ENCODE measurements around the gene CUBN. TPM values are rescaled to one million over a fixed set of nuclear protein-coding genes. Genes with fewer than 3 reads are reported as not detected.
"Not testable (repeated sequence)": the region's sequence is repeated elsewhere in the genome, so short reads cannot be mapped to it uniquely, and the experiment has no call there.

The CUBN gene
- total RNA-seq, 2 experiments from 2014 or later: 3.2 to 3.7 TPM

- POLR2A ChIA-PET: no interaction called here
- ATAC-seq (ENCODE audit: low read depth): no peak
- no peaks in the 10 kb centered on the region for H3K27me3 Mint-ChIP-seq
These were observed 1.4 kb downstream of the CUBN start for GRCh38 chr10:17128261-17128660.

GRCh38 chr10:17126327-17126726 lies 3.3 kb downstream of the CUBN start:
- Mint-ChIP-seq H3K4me3 (no peak overlapping the region), H3K27me3 (no peaks in the 10 kb centered on the region), H3K4me1 (peaks cover 17% of the 10 kb centered on the region), H3K9me3 (no peaks in the 10 kb centered on the region), H3K36me3 (peaks cover 5% of the 10 kb centered on the region), H3K27ac (no peak overlapping the region)
- DNase-seq (no peak), ATAC-seq (ENCODE audit: low read depth) (peak; percentile 65)
- POLR2A ChIA-PET: interaction anchor here (1.2 kb wide), 1 partner anchor 104 kb away, joined by 5 read pairs; no protein-coding TSS in a partner anchor

More at GRCh38 chr10:17128261-17128660, 1.4 kb downstream of the CUBN start:
- Mint-ChIP-seq H3K36me3 (peaks cover 5% of the 10 kb centered on the region), H3K4me3 (no peak overlapping the region), H3K9me3 (no peaks in the 10 kb centered on the region), H3K27ac (no peak overlapping the region), H3K4me1 (peaks cover 21% of the 10 kb centered on the region)
- no peak for DNase-seq

GRCh38 chr10:17125206-17125893 lies 4.3 kb downstream of the CUBN start:
- Mint-ChIP-seq H3K9me3 (no peaks in the 10 kb centered on the region), H3K27me3 (no peaks in the 10 kb centered on the region), H3K27ac (no peak overlapping the region), H3K4me3 (no peak overlapping the region), H3K4me1 (peaks cover 17% of the 10 kb centered on the region), H3K36me3 (peaks cover 10% of the 10 kb centered on the region)
- POLR2A ChIA-PET: no interaction called here
- ATAC-seq (ENCODE audit: low read depth) (no peak), DNase-seq (no peak)

GRCh38 chr10:17123961-17124360 lies 5.7 kb downstream of the CUBN start:
- POLR2A ChIA-PET: no interaction called here

GRCh38 chr10:17122726-17123661 lies 6.6 kb downstream of the CUBN start:
- Mint-ChIP-seq H3K36me3 (peaks cover 10% of the 10 kb centered on the region), H3K27ac (no peak overlapping the region), H3K4me1 (peaks cover 17% of the 10 kb centered on the region), H3K27me3 (no peaks in the 10 kb centered on the region), H3K4me3 (no peak overlapping the region), H3K9me3 (no peaks in the 10 kb centered on the region)
- DNase-seq (no peak), ATAC-seq (ENCODE audit: low read depth) (no peak)
- POLR2A ChIA-PET: interaction anchor here (1.3 kb wide), 1 partner anchor 107 kb away, joined by 7 read pairs; no protein-coding TSS in a partner anchor

More at GRCh38 chr10:17123961-17124360, 5.7 kb downstream of the CUBN start:
- Mint-ChIP-seq H3K36me3 (peaks cover 10% of the 10 kb centered on the region), H3K9me3 (no peaks in the 10 kb centered on the region), H3K4me1 (peaks cover 17% of the 10 kb centered on the region), H3K4me3 (no peak overlapping the region), H3K27ac (no peak overlapping the region), H3K27me3 (no peaks in the 10 kb centered on the region)
- ATAC-seq (ENCODE audit: low read depth) (no peak), DNase-seq (no peak)

GRCh38 chr10:17122052-17122451 lies 7.6 kb downstream of the CUBN start:
- Mint-ChIP-seq H3K36me3 (peaks cover 8% of the 10 kb centered on the region), H3K27ac (no peak overlapping the region), H3K9me3 (no peaks in the 10 kb centered on the region), H3K4me1 (peaks cover 14% of the 10 kb centered on the region), H3K4me3 (no peak overlapping the region), H3K27me3 (no peaks in the 10 kb centered on the region)
- ATAC-seq (ENCODE audit: low read depth): no peak
- no peak for DNase-seq
- POLR2A ChIA-PET: interaction anchor here (1.3 kb wide), 1 partner anchor 108 kb away, joined by 7 read pairs; no protein-coding TSS in a partner anchor

GRCh38 chr10:17120694-17121093 lies 8.9 kb downstream of the CUBN start:
- ATAC-seq (ENCODE audit: low read depth) (no peak), DNase-seq (no peak)
- H3K27ac Mint-ChIP-seq: no peak overlapping the region
- H3K36me3 Mint-ChIP-seq: peaks cover 5% of the 10 kb centered on the region
- H3K27me3 Mint-ChIP-seq: no peaks in the 10 kb centered on the region
- H3K4me3 Mint-ChIP-seq: no peak overlapping the region
- no peaks in the 10 kb centered on the region for H3K9me3 Mint-ChIP-seq
- POLR2A ChIA-PET: no interaction called here
- peaks cover 4% of the 10 kb centered on the region for H3K4me1 Mint-ChIP-seq

GRCh38 chr10:17119845-17120244 lies 9.8 kb downstream of the CUBN start:
- no peaks in the 10 kb centered on the region for H3K27me3 Mint-ChIP-seq

GRCh38 chr10:17116193-17116592 lies 13.4 kb downstream of the CUBN start:
- Mint-ChIP-seq H3K4me1 (peaks cover 3% of the 10 kb centered on the region), H3K27me3 (no peaks in the 10 kb centered on the region), H3K36me3 (peaks cover 8% of the 10 kb centered on the region), H3K27ac (no peak overlapping the region), H3K9me3 (no peaks in the 10 kb centered on the region), H3K4me3 (no peak overlapping the region)
- DNase-seq (no peak), ATAC-seq (ENCODE audit: low read depth) (no peak)
- POLR2A ChIA-PET: no interaction called here

More at GRCh38 chr10:17119845-17120244, 9.8 kb downstream of the CUBN start:
- no peak for ATAC-seq (ENCODE audit: low read depth)
- H3K36me3 Mint-ChIP-seq: peaks cover 8% of the 10 kb centered on the region
- POLR2A ChIA-PET: no interaction called here
- no peak overlapping the region for H3K27ac Mint-ChIP-seq
- no peak for DNase-seq
- peaks cover 7% of the 10 kb centered on the region for H3K4me1 Mint-ChIP-seq
- no peaks in the 10 kb centered on the region for H3K9me3 Mint-ChIP-seq
- no peak overlapping the region for H3K4me3 Mint-ChIP-seq

GRCh38 chr10:17115683-17116082 lies 13.9 kb downstream of the CUBN start:
- POLR2A ChIA-PET: no interaction called here
- Mint-ChIP-seq H3K4me3 (no peak overlapping the region), H3K27ac (no peak overlapping the region), H3K27me3 (no peaks in the 10 kb centered on the region), H3K36me3 (peaks cover 10% of the 10 kb centered on the region), H3K9me3 (no peaks in the 10 kb centered on the region), H3K4me1 (peaks cover 3% of the 10 kb centered on the region)
- ATAC-seq (ENCODE audit: low read depth) (no peak), DNase-seq (no peak)

- H3K36me3 Mint-ChIP-seq, H3K4me3 Mint-ChIP-seq, H3K9me3 Mint-ChIP-seq, H3K4me1 Mint-ChIP-seq, H3K27me3 Mint-ChIP-seq, POLR2A ChIA-PET, DNase-seq, H3K27ac Mint-ChIP-seq: not testable (repeated sequence)
- ATAC-seq (ENCODE audit: low read depth): peak; percentile 96
These were observed 14.7 kb downstream of the CUBN start for GRCh38 chr10:17114878-17115444.

- DNase-seq: no peak
- Mint-ChIP-seq H3K4me3 (no peak overlapping the region), H3K27ac (no peak overlapping the region), H3K4me1 (peaks cover 7% of the 10 kb centered on the region), H3K9me3 (no peaks in the 10 kb centered on the region), H3K27me3 (no peaks in the 10 kb centered on the region), H3K36me3 (peaks cover 6% of the 10 kb centered on the region)
- POLR2A ChIA-PET: no interaction called here
- no peak for ATAC-seq (ENCODE audit: low read depth)
These were observed 15.6 kb downstream of the CUBN start for GRCh38 chr10:17113889-17114540.

- POLR2A ChIA-PET: no interaction called here
- ATAC-seq (ENCODE audit: low read depth) (no peak), DNase-seq (no peak)
- no peaks in the 10 kb centered on the region for H3K9me3 Mint-ChIP-seq
- no peaks in the 10 kb centered on the region for H3K27me3 Mint-ChIP-seq
- H3K27ac Mint-ChIP-seq: no peak overlapping the region
- peaks cover 7% of the 10 kb centered on the region for H3K4me1 Mint-ChIP-seq
- H3K36me3 Mint-ChIP-seq: peaks cover 6% of the 10 kb centered on the region
- H3K4me3 Mint-ChIP-seq: no peak overlapping the region
These were observed 16.3 kb downstream of the CUBN start for GRCh38 chr10:17113346-17113745.
